ENCODE measurements around the gene RNU6-9.
A peak's percentile ranks its signal among the peaks of the same experiment; 100 is the strongest.

DNA sequence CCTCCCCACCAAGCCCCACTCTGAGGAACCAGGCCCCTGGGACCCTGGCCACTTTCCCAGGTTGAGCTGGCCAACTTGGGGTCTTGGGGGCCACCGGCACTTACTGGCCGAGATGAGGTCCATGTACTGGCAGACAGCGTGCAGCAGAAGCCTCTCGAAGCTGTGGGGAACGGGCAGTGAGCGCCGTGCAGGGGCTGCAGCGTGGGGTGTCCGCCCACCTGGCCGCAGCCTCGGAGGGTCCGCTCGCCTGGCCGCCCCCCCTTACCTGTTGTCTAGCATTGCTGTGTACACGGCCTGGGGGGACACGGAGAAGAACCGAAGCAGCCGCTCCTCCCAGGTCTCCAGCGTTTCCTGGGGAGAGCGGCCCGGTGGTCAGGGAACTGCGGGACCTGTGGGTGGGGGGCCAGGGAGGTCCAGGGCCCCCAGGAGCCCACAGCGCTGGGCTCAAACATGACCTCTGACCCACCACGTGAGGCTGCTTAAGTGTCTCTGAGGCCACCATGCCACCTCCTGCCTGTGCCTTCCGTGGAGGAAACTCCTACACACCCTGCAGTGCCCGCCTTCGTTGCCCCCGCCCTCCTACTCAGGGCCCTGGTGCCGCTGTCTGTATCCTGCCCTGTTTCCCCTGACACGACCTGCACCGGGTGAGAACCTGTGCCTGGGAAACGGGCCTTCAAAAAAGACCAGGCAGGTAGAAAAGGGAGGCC, 6.2 kb downstream of the RNU6-9 start:
- TF ChIP-seq, protein P1, sequence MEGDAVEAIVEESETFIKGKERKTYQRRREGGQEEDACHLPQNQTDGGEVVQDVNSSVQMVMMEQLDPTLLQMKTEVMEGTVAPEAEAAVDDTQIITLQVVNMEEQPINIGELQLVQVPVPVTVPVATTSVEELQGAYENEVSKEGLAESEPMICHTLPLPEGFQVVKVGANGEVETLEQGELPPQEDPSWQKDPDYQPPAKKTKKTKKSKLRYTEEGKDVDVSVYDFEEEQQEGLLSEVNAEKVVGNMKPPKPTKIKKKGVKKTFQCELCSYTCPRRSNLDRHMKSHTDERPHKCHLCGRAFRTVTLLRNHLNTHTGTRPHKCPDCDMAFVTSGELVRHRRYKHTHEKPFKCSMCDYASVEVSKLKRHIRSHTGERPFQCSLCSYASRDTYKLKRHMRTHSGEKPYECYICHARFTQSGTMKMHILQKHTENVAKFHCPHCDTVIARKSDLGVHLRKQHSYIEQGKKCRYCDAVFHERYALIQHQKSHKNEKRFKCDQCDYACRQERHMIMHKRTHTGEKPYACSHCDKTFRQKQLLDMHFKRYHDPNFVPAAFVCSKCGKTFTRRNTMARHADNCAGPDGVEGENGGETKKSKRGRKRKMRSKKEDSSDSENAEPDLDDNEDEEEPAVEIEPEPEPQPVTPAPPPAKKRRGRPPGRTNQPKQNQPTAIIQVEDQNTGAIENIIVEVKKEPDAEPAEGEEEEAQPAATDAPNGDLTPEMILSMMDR (IDR thresholded peaks at IDR 0.05 in 8 of 11, conservative IDR thresholded peaks at IDR 0.05 in 3 of 11): no peak
- TF ChIP-seq POLR2AphosphoS5 (IDR thresholded peaks at IDR 0.05) (peak in 2 of 3 donors; percentile 9 to 60), POLR2A (IDR thresholded peaks at IDR 0.05) (no peak)

Data from spleen (tissue), 7 donors.